HEK293T (cell line): ENCODE data around the gene DDT.
"Not testable (repeated sequence)": the region's sequence is repeated elsewhere in the genome, so short reads cannot be mapped to it uniquely, and the experiment has no call there.

Experiments used
- CTCF ChIA-PET: fragments of 350-600 bp; formaldehyde crosslinking; extraction: SDS; loops from one replicate; lab custom pipeline; 2021; ENCODE audit warnings: antibody characterized with exemption, inconsistent platforms; lab: Yijun Ruan, JAX
- POLR2A ChIA-PET: fragments of 350-600 bp; formaldehyde crosslinking; extraction: SDS; loops from one replicate; lab custom pipeline; 2020; ENCODE audit warnings: antibody characterized with exemption, inconsistent platforms; lab: Yijun Ruan, JAX
- DNase-seq: peaks from one replicate; pipeline ENCODE4 v3.0.0; 2012; ENCODE audit warnings: mixed read lengths; ENCODE audit errors: extremely low spot score
- ARNT ChIP-seq: fragments of 450-650 bp; IDR thresholded peaks from 2 replicates; pipeline ENCODE4 v1.6.1; 2017; ENCODE audit warnings: mild to moderate bottlenecking
- BHLHE40 ChIP-seq: fragments of 450-650 bp; IDR thresholded peaks from 2 replicates; pipeline ENCODE4 v1.6.1; 2016; ENCODE audit warnings: mild to moderate bottlenecking, moderate library complexity, borderline replicate concordance
- CTBP1 ChIP-seq: fragments of 450-650 bp; IDR thresholded peaks from 2 replicates; pipeline ENCODE4 v1.6.1; 2016; ENCODE audit warnings: borderline replicate concordance
- ELF4 ChIP-seq: fragments of 450-650 bp; IDR thresholded peaks from 2 replicates; pipeline ENCODE4 v1.6.1; 2017; ENCODE audit warnings: antibody characterized with exemption
- FOXA1 ChIP-seq: fragments of 450-650 bp; IDR thresholded peaks from 2 replicates; pipeline ENCODE4 v1.6.1; 2016; ENCODE audit warnings: mild to moderate bottlenecking
- FOXK2 ChIP-seq: fragments of 450-650 bp; IDR thresholded peaks from 2 replicates; pipeline ENCODE4 v1.6.1; 2016; ENCODE audit warnings: mild to moderate bottlenecking
- FOXM1 ChIP-seq: fragments of 450-650 bp; IDR thresholded peaks from 2 replicates; pipeline ENCODE4 v1.6.1; 2017; ENCODE audit warnings: mild to moderate bottlenecking, borderline replicate concordance
- HDGF ChIP-seq: fragments of 450-650 bp; IDR thresholded peaks from 2 replicates; pipeline ENCODE4 v1.6.1; 2017; ENCODE audit warnings: antibody characterized with exemption, borderline replicate concordance
- L3MBTL2 ChIP-seq: fragments of 450-650 bp; conservative IDR thresholded peaks from 2 replicates; pipeline ENCODE4 v1.6.1; 2016; ENCODE audit warnings: mild to moderate bottlenecking
- LEF1 ChIP-seq: fragments of 450-650 bp; IDR thresholded peaks from 2 replicates; pipeline ENCODE4 v1.6.1; 2017; ENCODE audit warnings: mild to moderate bottlenecking, borderline replicate concordance
- NFRKB ChIP-seq: fragments of 450-650 bp; IDR thresholded peaks from 2 replicates; pipeline ENCODE4 v1.6.1; 2016; ENCODE audit warnings: mild to moderate bottlenecking, moderate library complexity
- PKNOX1 ChIP-seq: fragments of 450-650 bp; IDR thresholded peaks from 2 replicates; pipeline ENCODE4 v1.6.1; 2016
- SP1 ChIP-seq: fragments of 450-650 bp; IDR thresholded peaks from 2 replicates; pipeline ENCODE4 v1.6.1; 2017
- SUZ12 ChIP-seq: fragments of 450-650 bp; IDR thresholded peaks from 2 replicates; pipeline ENCODE4 v1.6.1; 2016; ENCODE audit warnings: mild to moderate bottlenecking
- ZNF384 ChIP-seq: fragments of 450-650 bp; IDR thresholded peaks from 2 replicates; pipeline ENCODE4 v1.6.1; 2016

The DDT gene

GRCh38 chr22:23938328-23939016, 35.8 kb downstream of the DDT start:
- no peak for DNase-seq
- ChIA-PET CTCF (interaction anchor here (1.2 kb wide), 1 partner anchor 9 kb away, joined by 3 read pairs; no protein-coding TSS in a partner anchor), POLR2A (interaction anchor here (1.4 kb wide), 1 partner anchor 44 kb away, joined by 6 read pairs; the partner anchor contains the start of gene MIF)
- TF ChIP-seq LEF1 (no peak), FOXM1 (no peak), FOXK2 (no peak), ARNT (no peak), SP1 (no peak), ZNF384 (no peak), BHLHE40 (no peak), SUZ12 (no peak), ELF4 (no peak), HDGF (no peak), FOXA1 (no peak), PKNOX1 (no peak), L3MBTL2 (no peak)

GRCh38 chr22:23926561-23926960, 47.7 kb downstream of the DDT start:
- no peak for DNase-seq
- POLR2A ChIA-PET, result no interaction called here
- CTCF ChIA-PET, result no interaction called here
- TF ChIP-seq ARNT (no peak), PKNOX1 (no peak), NFRKB (no peak), L3MBTL2 (no peak), LEF1 (no peak), FOXA1 (no peak), ZNF384 (no peak), SUZ12 (no peak), HDGF (no peak)

GRCh38 chr22:23925020-23925606, 49.1 kb downstream of the DDT start:
- no peak for DNase-seq
- ChIA-PET POLR2A (interaction anchor here (1.3 kb wide), 1 partner anchor 11 kb away, joined by 3 read pairs; no protein-coding TSS in a partner anchor), CTCF (no interaction called here)
- TF ChIP-seq HDGF (no peak), CTBP1 (no peak), PKNOX1 (no peak), L3MBTL2 (no peak), SP1 (no peak)

GRCh38 chr22:23922921-23923320, 51.3 kb downstream of the DDT start:
- TF ChIP-seq ARNT, result no peak
- TF ChIP-seq FOXM1, result no peak
- POLR2A ChIA-PET, result interaction anchor here (2.2 kb wide), 1 partner anchor 9 kb away, joined by 9 read pairs; no protein-coding TSS in a partner anchor
- CTCF ChIA-PET, result no interaction called here
- no peak for DNase-seq

- POLR2A ChIA-PET, result interaction anchor here (0.6 to 2.2 kb wide), 3 partner anchors 8 to 64 kb away, joined by 3 to 9 read pairs (median 5); partner anchors contain the start of genes MIF and SLC2A11
- DNase-seq, CTCF ChIA-PET: not testable (repeated sequence)
These were observed 52.5 kb downstream of the DDT start for GRCh38 chr22:23921586-23922201.
